ENCODE results near the gene ANKIB1. TPM values are rescaled to one million over a fixed set of nuclear protein-coding genes. Genes with fewer than 3 reads are reported as not detected.

Gene ANKIB1
- total RNA-seq, 2 experiments from 2014 or later: 25.3 to 42.3 TPM

GRCh38 chr7:92448205-92448747 is 202.5 kb downstream of the ANKIB1 start:
- Histone ChIP-seq H2AFZ (ENCODE audit: low read length) (peak overlapping the region; percentile 95), H3K4me3 (ENCODE audit: low read depth, low read length, poor library complexity, severe bottlenecking) (peak overlapping the region; percentile 90), H3K9me2 (ENCODE audit: insufficient read depth, low read length) (no peaks in the 10 kb centered on the region), H4K20me1 (ENCODE audit: insufficient read depth, low read length) (no peaks in the 10 kb centered on the region), H3K4me1 (ENCODE audit: insufficient read depth, low read length, poor library complexity, severe bottlenecking) (peaks cover 5% of the 10 kb centered on the region), H3K27ac (ENCODE audit: low read depth, low read length, poor library complexity, severe bottlenecking) (peak overlapping the region; percentile 68), H3K79me2 (ENCODE audit: insufficient read depth, low read depth, low read length) (no peaks in the 10 kb centered on the region), H3K9me3 (ENCODE audit: low read length) (no peaks in the 10 kb centered on the region), H3K4me2 (ENCODE audit: low read length) (peak overlapping the region; percentile 84), H3K36me3 (ENCODE audit: insufficient read depth, low read length) (peaks cover 27% of the 10 kb centered on the region)
- TF ChIP-seq EZH2phosphoT487 (IDR thresholded peaks at IDR 0.05; ENCODE audit: borderline replicate concordance, low read depth, low read length): no peak
- TF ChIP-seq CTCF (conservative IDR thresholded peaks at IDR 0.05; ENCODE audit: low read length): peak; percentile 84
- ChIA-PET CTCF (ENCODE audit: unreplicated experiment) (interaction anchor here (1.1 to 1.7 kb wide), 2 partner anchors 41 to 80 kb away, joined by 3 to 6 read pairs; partner anchors contain the start of gene RBM48), POLR2A (interaction anchor here (0.7 to 5.0 kb wide), 14 partner anchors 8 to 619 kb away, joined by 3 to 26 read pairs (median 3); partner anchors contain the start of genes AKAP9, CYP51A1, MTERF1 and PEX1)
- no TSS peak for BruUV-seq (replicated peaks)
- intact Hi-C loops (cut with micrococcal nuclease; ENCODE audit: unreplicated experiment): loop anchor here (5.0 kb wide), 1 partner anchor 201 kb away; the partner anchor contains the start of genes ANKIB1 and KRIT1
- peak; percentile 70 for DNase-seq (ENCODE audit: low spot score)

Small RNAs within 50 kb of the gene (microRNA-seq; reads per million reads assigned to microRNA genes)
- gene MIR1285-1 (ENCODE audit: borderline replicate concordance): not detected

Small RNAs within 50 kb of the gene (small RNA-seq; reads per million reads assigned to genes)
- gene MIR1285-1 (not detected), gene RF00019 (not detected)

Other genes starting within 250 kb of the ANKIB1 start
- gene CYP51A1, start 111.5 kb upstream of the ANKIB1 start, total RNA-seq (2014; rRNA removed; shearing (Covaris generic)): 51.7 and 53.4 TPM in 2 replicates
- gene CYP51A1, start 111.5 kb upstream of the ANKIB1 start, total RNA-seq (2022): 75.3 and 84.0 TPM in 2 replicates
- 0.28 TPM in 1 of 2 replicates, not detected in the other for gene LRRD1, start 66.8 kb upstream of the ANKIB1 start, total RNA-seq (2014; rRNA removed; shearing (Covaris generic))
- 0.13 and 0.42 TPM in 2 replicates for gene LRRD1, start 66.8 kb upstream of the ANKIB1 start, total RNA-seq (2022)
- gene KRIT1, start 60 bp upstream of the ANKIB1 start, total RNA-seq (2014; rRNA removed; shearing (Covaris generic)): 35.7 and 50.0 TPM in 2 replicates
- gene KRIT1, start 60 bp upstream of the ANKIB1 start, total RNA-seq (2022): 44.5 and 44.8 TPM in 2 replicates
- 15.5 and 19.6 TPM in 2 replicates for gene GATAD1, start 201.5 kb downstream of the ANKIB1 start, total RNA-seq (2014; rRNA removed; shearing (Covaris generic))
- gene GATAD1, start 201.5 kb downstream of the ANKIB1 start, total RNA-seq (2022): 37.9 and 47.3 TPM in 2 replicates
- not detected in 2 replicates for gene ERVW-1, start 232.0 kb downstream of the ANKIB1 start, total RNA-seq (2014; rRNA removed; shearing (Covaris generic))
- gene ERVW-1, start 232.0 kb downstream of the ANKIB1 start, total RNA-seq (2022): not detected in 2 replicates

Data from OCI-LY7 (cell line).